Neuron (in vitro differentiated cells): Measurements from ENCODE around the gene GABPA.
"Not testable (repeated sequence)": the region's sequence is repeated elsewhere in the genome, so short reads cannot be mapped to it uniquely, and the experiment has no call there.

Experiments used
- H2AFZ ChIP-seq: one replicate; pipeline ENCODE4 v1.6.1; 2013; ENCODE audit warnings: low read depth, mild to moderate bottlenecking, inconsistent platforms, low read length, moderate library complexity
- H3K27me3 ChIP-seq: one replicate; pipeline ENCODE4 v1.6.1; 2013; ENCODE audit warnings: low read length; ENCODE audit not compliant: insufficient read depth
- H3K36me3 ChIP-seq: one replicate; pipeline ENCODE4 v1.6.1; 2013; ENCODE audit warnings: low read length; ENCODE audit not compliant: insufficient read depth
- H3K4me1 ChIP-seq: one replicate; pipeline ENCODE4 v1.6.1; 2013; ENCODE audit warnings: low read length; ENCODE audit not compliant: insufficient read depth
- H3K4me3 ChIP-seq: 2 replicates; pipeline ENCODE4 v1.5.1; 2013; ENCODE audit warnings: mild to moderate bottlenecking, low read length, moderate library complexity
- H3K9me3 ChIP-seq: one replicate; pipeline ENCODE4 v1.6.1; 2013; ENCODE audit warnings: low read length

Gene GABPA

DNA sequence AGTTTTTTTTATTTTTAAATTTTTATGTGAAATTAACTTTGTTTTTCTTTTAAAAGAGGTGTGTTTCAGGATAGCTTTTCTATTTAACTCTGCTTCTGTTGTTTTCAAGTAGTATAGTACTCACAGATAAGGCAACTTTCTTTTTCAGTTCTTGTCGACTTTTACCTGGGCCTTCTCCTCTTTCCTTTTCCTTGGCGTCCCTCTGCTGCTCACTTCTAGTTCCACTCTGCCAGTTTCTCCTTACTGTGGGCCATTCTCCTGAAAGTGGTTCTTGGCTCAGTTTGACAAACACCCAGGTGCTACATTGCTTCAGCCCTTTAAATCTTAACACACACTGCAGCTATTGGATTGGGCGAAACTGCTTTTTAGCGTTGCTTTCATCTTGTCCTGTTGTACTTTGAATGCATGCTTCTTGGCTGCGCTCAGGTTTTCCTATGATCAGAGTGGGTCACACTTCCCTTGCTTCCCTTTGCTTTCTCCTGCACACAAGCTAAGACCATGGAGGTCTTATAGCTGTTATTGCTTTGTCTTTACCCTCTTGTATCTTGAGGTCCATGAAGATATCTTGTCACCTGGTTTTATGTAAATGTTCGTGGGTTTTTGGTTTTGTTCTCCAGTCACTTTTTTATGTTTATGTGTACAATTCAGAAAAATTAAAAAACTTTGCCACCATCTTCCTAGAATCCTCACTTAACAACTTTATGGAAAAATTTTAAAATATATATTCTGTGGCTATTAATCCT, 21.6 kb downstream of the GABPA start:
- Histone ChIP-seq H3K36me3 (peaks cover 60% of the 10 kb centered on the region), H2AFZ (no peak overlapping the region), H3K27me3 (no peaks in the 10 kb centered on the region), H3K9me3 (no peaks in the 10 kb centered on the region), H3K4me3 (no peak overlapping the region), H3K4me1 (no peaks in the 10 kb centered on the region)

DNA sequence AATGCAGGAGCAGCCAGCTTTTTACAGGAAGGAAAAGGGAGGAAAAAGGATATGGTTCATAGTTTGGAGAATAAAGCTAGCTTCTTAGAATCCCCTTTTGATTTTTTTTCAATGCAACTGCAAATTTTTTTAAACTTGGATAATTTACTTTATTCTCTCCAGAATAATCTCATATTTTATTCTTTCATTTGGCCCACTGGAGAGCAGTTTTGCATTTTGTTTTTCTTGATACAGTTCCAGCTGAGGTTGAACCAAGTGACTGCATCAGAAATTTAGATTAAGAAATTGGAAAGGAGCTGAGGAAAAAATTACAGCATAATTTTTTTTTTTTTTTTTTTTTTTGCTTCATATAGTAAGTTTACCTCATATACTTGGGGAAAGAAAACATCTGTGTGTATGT, 22.8 kb downstream of the GABPA start:
- peaks cover 56% of the 10 kb centered on the region for H3K36me3 ChIP-seq

GRCh38 chr21:25759573-25759972, 24.8 kb downstream of the GABPA start:
- H3K4me3 ChIP-seq = no peak overlapping the region
- no peak overlapping the region for H2AFZ ChIP-seq
- peaks cover 62% of the 10 kb centered on the region for H3K36me3 ChIP-seq
- H3K4me1 ChIP-seq = no peaks in the 10 kb centered on the region
- no peaks in the 10 kb centered on the region for H3K9me3 ChIP-seq
- H3K27me3 ChIP-seq = no peaks in the 10 kb centered on the region

More for the DNA sequence above, 22.8 kb downstream of the GABPA start:
- Histone ChIP-seq H3K9me3 (no peaks in the 10 kb centered on the region), H3K27me3 (no peaks in the 10 kb centered on the region), H3K4me3 (no peak overlapping the region), H2AFZ (no peak overlapping the region), H3K4me1 (no peaks in the 10 kb centered on the region)

DNA sequence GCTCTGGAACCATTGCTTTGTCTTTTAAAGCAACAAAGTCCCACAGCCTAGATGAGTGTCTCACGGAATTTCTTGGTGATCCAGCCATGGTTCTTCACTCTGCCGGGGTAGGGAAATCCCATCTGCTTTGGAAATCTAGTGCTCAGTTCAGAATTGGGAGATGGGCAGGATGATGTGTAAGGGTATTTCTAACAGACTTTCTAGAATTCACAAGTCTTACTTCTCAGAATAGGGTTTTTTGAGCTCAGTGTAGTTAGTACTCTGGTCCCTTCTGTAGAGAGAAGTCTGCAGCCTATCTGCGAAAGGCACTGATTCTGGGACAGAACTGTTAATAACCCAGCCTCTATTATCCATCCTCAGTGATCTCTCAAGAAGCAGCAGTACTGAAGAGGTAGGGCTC, 25.3 kb downstream of the GABPA start:
- Histone ChIP-seq H3K36me3 (peaks cover 65% of the 10 kb centered on the region), H3K9me3 (no peaks in the 10 kb centered on the region), H3K27me3 (no peaks in the 10 kb centered on the region), H3K4me3 (no peak overlapping the region), H3K4me1 (no peaks in the 10 kb centered on the region), H2AFZ (no peak overlapping the region)

DNA sequence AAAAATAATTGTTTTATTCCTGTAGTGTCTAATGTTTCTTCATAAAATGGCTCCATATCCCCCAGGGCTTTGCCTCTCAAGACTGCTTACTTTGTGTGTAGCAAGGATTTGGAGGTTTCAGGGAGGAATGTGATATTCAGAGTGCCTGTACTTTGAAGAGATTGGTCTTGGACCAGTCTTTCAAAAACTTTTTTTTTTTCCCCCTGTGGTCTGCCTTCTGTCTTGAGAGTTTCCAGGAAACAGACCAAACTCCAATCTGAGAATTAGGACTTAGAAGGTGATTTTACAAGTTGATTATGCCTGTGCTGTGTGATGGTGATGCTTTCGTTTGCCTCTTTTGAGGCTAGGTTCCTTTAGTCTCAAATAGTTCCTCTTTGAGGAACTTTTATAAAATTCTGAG, 25.9 kb downstream of the GABPA start:
- H3K9me3 ChIP-seq = no peaks in the 10 kb centered on the region
- H2AFZ ChIP-seq = no peak overlapping the region
- H3K4me3 ChIP-seq = no peak overlapping the region
- no peaks in the 10 kb centered on the region for H3K27me3 ChIP-seq
- no peaks in the 10 kb centered on the region for H3K4me1 ChIP-seq
- peaks cover 70% of the 10 kb centered on the region for H3K36me3 ChIP-seq

GRCh38 chr21:25764065-25764464, 29.3 kb downstream of the GABPA start:
- no peaks in the 10 kb centered on the region for H3K4me1 ChIP-seq
- no peaks in the 10 kb centered on the region for H3K9me3 ChIP-seq
- H2AFZ ChIP-seq = no peak overlapping the region
- H3K4me3 ChIP-seq = no peak overlapping the region
- H3K27me3 ChIP-seq = no peaks in the 10 kb centered on the region
- peaks cover 59% of the 10 kb centered on the region for H3K36me3 ChIP-seq

DNA sequence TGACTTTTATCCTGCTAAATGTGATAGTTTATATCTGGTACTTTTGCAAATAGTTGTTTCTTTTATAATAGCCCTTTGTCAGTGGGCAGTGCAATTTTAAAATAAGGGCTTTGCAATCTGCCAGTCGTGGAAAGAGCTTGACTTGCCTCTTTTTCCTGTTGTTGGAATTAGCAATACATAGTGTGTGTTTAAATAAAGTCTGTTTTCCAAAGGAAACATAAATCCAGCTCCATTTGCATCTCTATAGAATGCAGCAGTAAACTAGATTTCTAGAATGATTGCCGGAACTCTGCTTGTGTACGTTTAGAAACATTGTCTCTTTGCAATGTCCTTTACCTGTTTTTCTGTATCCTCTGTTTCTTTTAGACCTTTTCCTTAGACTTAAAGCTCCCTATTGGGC, 33.1 kb downstream of the GABPA start:
- H2AFZ ChIP-seq = no peak overlapping the region
- H3K36me3 ChIP-seq = peaks cover 38% of the 10 kb centered on the region
- H3K27me3 ChIP-seq = no peaks in the 10 kb centered on the region
- no peak overlapping the region for H3K4me3 ChIP-seq
- H3K4me1 ChIP-seq = no peaks in the 10 kb centered on the region
- H3K9me3 ChIP-seq = no peaks in the 10 kb centered on the region

- Histone ChIP-seq H3K4me3 (no peak overlapping the region), H3K4me1 (no peaks in the 10 kb centered on the region), H2AFZ (no peak overlapping the region), H3K27me3 (no peaks in the 10 kb centered on the region), H3K36me3 (peaks cover 2% of the 10 kb centered on the region), H3K9me3 (no peaks in the 10 kb centered on the region)
Measured at GRCh38 chr21:25772686-25773085, 37.9 kb downstream of the GABPA start.

DNA sequence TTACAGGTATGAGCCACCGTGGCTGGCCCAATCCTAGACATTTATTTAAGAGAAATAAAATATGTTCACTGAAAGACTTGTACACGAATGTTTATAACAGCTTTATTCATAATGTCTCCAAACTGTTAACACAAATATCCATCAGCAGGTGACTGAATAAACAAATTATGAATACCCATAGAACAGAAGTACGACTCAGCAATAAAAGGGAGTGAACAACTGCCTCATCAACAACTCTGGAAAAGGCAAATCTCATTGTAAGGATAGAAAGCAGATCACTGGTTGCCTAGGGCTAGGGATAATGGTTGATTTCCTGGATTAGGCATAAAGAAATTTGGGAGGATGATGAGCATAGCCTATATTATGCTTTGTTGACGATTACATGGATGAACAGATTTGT, 41.7 kb downstream of the GABPA start:
- Histone ChIP-seq H3K4me3 (no peak overlapping the region), H3K9me3 (no peaks in the 10 kb centered on the region), H2AFZ (no peak overlapping the region), H3K36me3 (no peaks in the 10 kb centered on the region), H3K4me1 (no peaks in the 10 kb centered on the region), H3K27me3 (no peaks in the 10 kb centered on the region)

DNA sequence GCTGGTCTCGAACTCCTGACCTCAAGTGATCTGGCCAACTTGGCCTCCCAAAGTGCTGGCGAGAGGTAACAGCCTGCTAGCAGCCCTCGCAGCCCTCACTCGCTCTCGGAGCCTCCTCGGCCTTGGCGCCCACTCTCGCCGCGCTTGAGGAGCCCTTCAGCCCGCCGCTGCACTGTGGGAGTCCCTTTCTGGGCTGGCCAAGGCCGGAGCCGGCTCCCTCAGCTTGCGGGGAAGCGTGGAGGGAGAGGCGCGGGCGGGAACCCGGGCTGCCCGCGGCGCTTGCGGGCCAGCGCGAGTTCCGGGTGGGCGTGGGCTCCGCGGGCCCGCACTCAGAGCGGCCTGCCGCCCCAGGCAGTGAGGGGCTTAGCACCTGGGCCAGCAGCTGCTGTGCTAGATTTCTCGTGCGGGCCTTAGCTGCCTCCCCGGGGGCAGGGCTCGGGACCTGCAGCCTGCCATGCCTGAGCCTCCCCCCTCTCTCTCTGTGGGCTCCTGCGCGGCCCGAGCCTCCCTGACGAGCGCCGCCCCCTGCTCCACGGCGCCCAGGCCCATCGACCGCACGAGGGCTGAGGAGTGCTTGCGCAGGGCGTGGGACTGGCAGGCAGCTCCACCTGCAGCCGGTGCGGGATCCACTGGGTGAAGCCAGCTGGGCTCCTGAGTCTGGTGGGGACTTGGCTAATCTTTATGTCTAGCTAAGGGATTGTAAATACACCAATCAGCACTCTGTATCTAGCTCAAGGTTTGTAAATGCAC, 43.5 kb downstream of the GABPA start:
- not testable (repeated sequence) for H2AFZ ChIP-seq, H3K27me3 ChIP-seq

GRCh38 chr21:25788677-25789076, 53.9 kb downstream of the GABPA start:
- Histone ChIP-seq H3K4me3 (no peak overlapping the region), H3K36me3 (no peaks in the 10 kb centered on the region), H3K27me3 (no peaks in the 10 kb centered on the region), H2AFZ (no peak overlapping the region), H3K4me1 (peaks cover 3% of the 10 kb centered on the region), H3K9me3 (no peaks in the 10 kb centered on the region)

More for the DNA sequence above, 43.5 kb downstream of the GABPA start:
- not testable (repeated sequence) for H3K4me3 ChIP-seq, H3K4me1 ChIP-seq, H3K9me3 ChIP-seq, H3K36me3 ChIP-seq

DNA sequence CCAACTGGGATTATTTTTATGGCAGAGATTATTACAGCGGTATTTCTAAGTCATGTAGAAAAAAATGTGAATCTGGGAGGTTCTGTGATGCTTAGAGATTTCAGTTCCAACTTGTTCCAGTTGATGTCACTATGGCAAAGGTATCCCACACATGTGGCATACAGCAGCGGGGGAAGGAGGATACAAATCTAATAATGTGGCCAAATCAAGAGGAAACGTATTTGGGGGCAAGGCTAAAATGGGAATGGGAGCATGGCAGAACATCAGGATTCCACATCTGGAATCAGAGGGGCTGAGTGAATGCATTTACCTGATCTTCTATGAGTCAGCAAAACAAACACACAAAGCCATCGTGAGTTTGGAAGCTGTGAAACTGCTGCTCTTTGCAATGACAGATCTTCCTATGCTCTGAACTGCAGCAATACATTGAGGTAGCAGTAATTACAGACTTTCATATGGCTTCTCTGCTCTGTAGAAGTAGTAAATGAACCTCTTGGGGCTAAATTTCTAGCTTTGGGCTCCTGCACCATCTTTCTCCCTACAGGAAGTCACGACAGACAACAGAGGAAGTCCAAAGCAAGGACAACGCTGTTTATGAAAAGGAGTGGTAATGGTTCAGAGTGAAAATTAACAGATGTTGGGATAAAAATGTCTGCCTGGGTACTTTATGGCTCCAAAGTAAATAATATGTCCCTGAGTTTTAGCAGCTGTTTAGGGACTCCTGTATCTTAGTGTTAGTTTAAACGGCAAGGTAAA, 55.5 kb downstream of the GABPA start:
- no peaks in the 10 kb centered on the region for H3K36me3 ChIP-seq
- H3K4me3 ChIP-seq = peak overlapping the region; percentile 40
- H2AFZ ChIP-seq = peak overlapping the region; percentile 89

DNA sequence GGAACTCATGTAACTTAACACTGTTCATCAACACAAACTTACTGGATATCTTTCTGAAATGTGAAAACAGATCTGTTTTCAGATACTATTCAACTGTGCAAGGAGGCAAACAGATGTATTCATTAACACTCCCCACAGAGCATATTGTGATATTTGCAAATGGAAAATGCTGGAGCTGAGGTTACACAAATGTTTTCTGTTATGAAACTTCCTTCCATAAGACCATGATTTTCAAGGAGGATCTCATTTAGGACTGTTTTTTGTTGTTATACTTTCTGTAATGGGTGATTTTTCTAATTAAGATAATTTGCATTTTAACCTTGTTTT, 56.1 kb downstream of the GABPA start:
- Histone ChIP-seq H3K4me1 (peaks cover 3% of the 10 kb centered on the region), H3K9me3 (no peaks in the 10 kb centered on the region), H3K27me3 (no peaks in the 10 kb centered on the region), H2AFZ (peak overlapping the region; percentile 89), H3K4me3 (peak overlapping the region; percentile 40), H3K36me3 (no peaks in the 10 kb centered on the region)

More for the DNA sequence above, 55.5 kb downstream of the GABPA start:
- Histone ChIP-seq H3K27me3 (no peaks in the 10 kb centered on the region), H3K9me3 (no peaks in the 10 kb centered on the region), H3K4me1 (peaks cover 3% of the 10 kb centered on the region)
